HG03097 (cell line): ENCODE measurements around the gene LRIG2.
"Not testable (repeated sequence)": the region's sequence is repeated elsewhere in the genome, so short reads cannot be mapped to it uniquely, and the experiment has no call there.

Source experiments
- ATAC-seq: cut with Tn5 transposase; IDR thresholded peaks from one replicate; pipeline ENCODE4 v1.9.1; 2021; ENCODE audit not compliant: unreplicated experiment, low FRiP score

LRIG2 gene

DNA sequence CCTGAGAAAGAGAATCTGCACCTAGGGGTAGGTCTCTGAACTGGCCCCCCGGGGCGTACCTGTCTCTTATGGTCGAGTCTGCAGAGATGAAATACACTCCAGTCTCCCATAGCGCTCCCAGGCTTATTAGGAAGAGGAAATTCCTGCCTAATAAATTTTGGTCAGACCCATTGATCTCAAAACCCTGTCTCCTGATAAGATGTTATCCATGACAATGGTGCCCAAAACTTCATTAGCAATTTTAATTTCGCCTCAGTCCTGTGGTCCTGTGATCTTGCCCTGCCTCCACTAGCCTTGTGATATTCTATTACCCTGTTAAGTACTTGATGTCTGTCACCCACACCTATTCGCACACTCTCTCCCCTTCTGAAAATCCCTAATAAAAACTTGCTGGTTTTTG, 85.7 kb downstream of the LRIG2 start:
- ATAC-seq: not testable (repeated sequence)

DNA sequence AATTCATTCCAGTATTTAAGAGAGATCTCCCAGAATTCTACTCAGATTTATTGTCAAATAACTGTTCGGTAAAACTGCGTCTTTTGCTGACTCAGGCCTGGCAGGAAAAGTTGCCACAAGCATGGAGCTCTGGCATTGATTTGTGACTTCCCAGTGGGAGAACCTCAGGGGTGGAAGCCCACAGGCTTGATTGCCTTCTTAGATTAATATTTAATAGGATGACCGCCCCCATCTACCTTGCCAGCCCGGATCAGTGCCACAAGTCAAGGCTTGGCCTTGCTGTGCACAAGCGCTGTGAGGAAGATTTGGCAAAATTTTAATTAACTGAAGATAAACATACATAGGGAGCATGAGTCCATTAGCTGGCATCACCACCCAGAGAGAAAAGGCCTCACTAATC, 93.5 kb downstream of the LRIG2 start:
- ATAC-seq: no peak

DNA sequence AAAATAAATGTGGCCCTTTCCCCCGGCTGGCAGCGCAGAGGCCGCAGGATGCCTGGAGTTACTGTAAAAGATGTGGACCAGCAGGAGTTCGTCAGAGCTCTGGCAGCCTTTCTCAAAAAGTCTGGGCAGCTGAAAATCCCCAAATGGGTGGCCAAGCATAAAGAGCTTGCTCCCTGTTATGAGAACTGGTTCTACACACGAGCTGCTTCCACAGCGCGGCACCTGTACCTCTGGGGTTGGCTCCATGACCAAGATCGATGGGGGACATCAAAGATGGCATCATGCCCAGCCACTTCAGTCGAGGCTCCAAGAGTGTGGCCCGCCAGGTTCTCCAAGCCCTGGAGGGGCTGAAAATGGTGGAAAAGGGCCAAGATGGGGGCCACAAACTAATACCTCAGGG, 95.9 kb downstream of the LRIG2 start:
- ATAC-seq: no peak

DNA sequence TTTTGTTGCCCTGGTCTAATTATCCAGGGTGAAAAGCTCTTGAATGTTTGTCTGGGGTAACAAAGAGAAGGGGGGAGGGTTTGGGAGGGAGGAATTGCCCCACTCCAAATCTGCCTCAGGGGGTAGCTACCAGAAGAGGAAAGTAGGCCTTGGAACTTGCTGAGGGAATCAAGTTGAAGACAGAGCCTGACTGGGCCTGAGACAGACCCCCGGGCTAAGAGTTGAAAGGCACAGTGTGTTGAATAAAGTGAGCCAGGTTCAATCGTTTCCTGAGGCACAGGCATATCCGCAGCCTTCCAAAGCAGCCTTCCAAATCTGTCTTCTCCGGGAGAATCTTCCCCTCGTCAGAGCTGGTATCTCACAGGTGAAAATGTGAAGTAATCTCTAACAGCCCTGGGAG, 96.6 kb downstream of the LRIG2 start:
- no peak for ATAC-seq

DNA sequence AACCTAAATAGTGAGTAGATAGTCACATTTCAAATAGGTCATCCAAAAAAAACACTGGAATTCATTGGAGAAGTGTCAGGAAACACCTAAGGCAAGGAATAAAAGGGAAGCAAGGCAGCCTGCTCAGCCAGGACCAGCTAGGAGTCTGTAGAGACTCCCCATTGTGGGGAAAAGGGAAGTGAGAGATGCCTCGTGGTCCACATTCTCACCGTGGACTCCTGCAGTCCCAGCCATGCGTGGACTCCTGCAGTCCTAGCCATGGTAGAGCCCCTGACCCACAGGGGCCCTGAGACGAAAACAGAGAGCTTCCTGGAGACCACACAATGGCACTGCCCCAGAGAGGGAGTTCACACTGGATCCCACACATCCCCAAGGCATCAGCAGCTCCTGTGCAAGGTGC, 97.5 kb downstream of the LRIG2 start:
- no peak for ATAC-seq

DNA sequence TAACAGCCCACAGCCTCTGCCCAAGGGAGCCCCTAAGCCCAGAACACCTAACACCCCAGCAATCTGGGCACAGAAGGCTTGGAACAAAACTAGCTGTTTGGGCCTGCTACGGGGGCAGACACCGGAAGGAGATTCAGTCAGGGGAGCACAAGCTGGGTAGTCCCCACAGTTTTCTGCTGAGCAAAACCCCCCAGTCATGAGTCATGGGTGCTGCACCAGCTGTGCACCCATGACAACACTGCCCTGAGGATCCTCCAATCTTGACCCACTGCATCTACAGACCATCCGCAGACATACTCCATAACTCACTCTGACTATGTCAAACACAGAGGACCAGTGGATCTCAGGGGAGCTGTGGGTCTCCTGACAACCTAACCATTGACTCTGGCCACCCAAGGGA, 105.1 kb downstream of the LRIG2 start:
- no peak for ATAC-seq

DNA sequence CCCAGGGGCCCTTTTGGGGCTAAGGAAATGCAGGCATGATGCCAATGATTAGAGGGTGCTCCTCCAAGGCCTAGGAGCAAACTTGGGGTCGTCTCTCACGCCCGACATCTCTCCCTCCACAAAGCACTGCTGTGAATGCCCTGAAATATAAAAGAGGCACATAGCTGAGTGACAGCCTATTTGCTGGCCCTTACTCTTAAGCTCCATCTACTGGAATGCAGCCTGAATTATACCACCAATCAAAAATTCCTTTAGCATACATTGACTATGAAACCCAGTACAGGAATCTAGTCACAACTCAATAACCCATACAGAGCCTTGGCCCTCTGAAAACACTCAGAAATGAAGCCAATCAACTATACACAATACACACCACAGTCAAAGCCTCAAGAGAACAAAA, 105.5 kb downstream of the LRIG2 start:
- no peak for ATAC-seq
